GM12865 (cell line): ENCODE results near the gene HOXD3.

Experiments used
- DNase-seq: peaks from one replicate; pipeline ENCODE4 v3.0.0; 2010; ENCODE audit warnings: low read depth
- H3K4me3 ChIP-seq: 2 replicates; pipeline ENCODE4 v1.5.1; 2011; ENCODE audit warnings: mild to moderate bottlenecking, low read depth, low read length, control low read depth
- CTCF ChIP-seq: IDR thresholded peaks from 2 replicates; pipeline ENCODE4 v1.5.1; 2011; ENCODE audit warnings: low read length, control low read depth, low read depth, inconsistent platforms; ENCODE audit not compliant: insufficient read depth; ENCODE audit errors: missing control alignments

The HOXD3 gene

GRCh38 chr2:176147800-176148496, 9.2 kb upstream of the HOXD3 start:
- H3K4me3 ChIP-seq: no peak overlapping the region
- TF ChIP-seq CTCF: no peak
- no peak for DNase-seq

- no peak for DNase-seq
- no peak overlapping the region for H3K4me3 ChIP-seq
- no peak for TF ChIP-seq CTCF
Observed at GRCh38 chr2:176148751-176149421, 8.2 kb upstream of the HOXD3 start.

- H3K4me3 ChIP-seq: no peak overlapping the region
- no peak for DNase-seq
- TF ChIP-seq CTCF: no peak
Observed at GRCh38 chr2:176149481-176149938, 7.6 kb upstream of the HOXD3 start.

GRCh38 chr2:176149939-176150583, 7.0 kb upstream of the HOXD3 start:
- no peak for TF ChIP-seq CTCF
- no peak for DNase-seq
- H3K4me3 ChIP-seq: no peak overlapping the region

GRCh38 chr2:176150584-176151441, 6.3 kb upstream of the HOXD3 start:
- H3K4me3 ChIP-seq: no peak overlapping the region
- no peak for DNase-seq
- no peak for TF ChIP-seq CTCF

- no peak for TF ChIP-seq CTCF
- H3K4me3 ChIP-seq: no peak within 1 kb of the TSS
- no peak for DNase-seq
Observed at GRCh38 chr2:176151442-176152287, 5.4 kb upstream of the HOXD3 start, which contains the start of gene HOXD4. TSS of gene HOXD4 (plus strand) at chr2:176151550. CDS start at chr2:176151634, 84 bp downstream.
